Osteoblast (primary cell): ENCODE measurements around the gene APC2. TPM values are rescaled to one million over a fixed set of nuclear protein-coding genes. Genes with fewer than 3 reads are reported as not detected.

Source experiments
- DNase-seq: peaks from one replicate; pipeline ENCODE4 v3.0.0; 2011; ENCODE audit warnings: low spot score, mixed read lengths; ENCODE audit not compliant: insufficient read length; ENCODE audit errors: missing footprints
- H2AFZ ChIP-seq: 2 replicates; pipeline ENCODE4 v1.6.0; 2011; ENCODE audit warnings: mild to moderate bottlenecking, low read length
- H3K27ac ChIP-seq: 2 replicates; pipeline ENCODE4 v1.5.1; 2011; ENCODE audit warnings: mild to moderate bottlenecking, low read depth, low read length, moderate library complexity
- H3K27me3 ChIP-seq: 2 replicates; pipeline ENCODE4 v1.6.0; 2012; ENCODE audit warnings: mild to moderate bottlenecking, control low read depth, inconsistent platforms, low read length, moderate library complexity; ENCODE audit not compliant: insufficient read depth
- H3K36me3 ChIP-seq: 2 replicates; pipeline ENCODE4 v1.5.1; 2011; ENCODE audit warnings: mild to moderate bottlenecking, low read length, control low read depth, moderate library complexity; ENCODE audit not compliant: insufficient read depth
- H3K4me1 ChIP-seq: 2 replicates; pipeline ENCODE4 v1.5.1; 2011; ENCODE audit warnings: mild to moderate bottlenecking, low read length, control low read depth, moderate library complexity; ENCODE audit not compliant: insufficient read depth
- H3K4me2 ChIP-seq: 2 replicates; pipeline ENCODE4 v1.6.0; 2011; ENCODE audit warnings: mild to moderate bottlenecking, low read length; ENCODE audit not compliant: insufficient read depth
- H3K4me3 ChIP-seq: fragments of 200-600 bp; sonication (generic); 3 replicates; pipeline ENCODE4 v1.5.1; 2012; ENCODE audit warnings: mild to moderate bottlenecking, low read length, inconsistent platforms; ENCODE audit not compliant: insufficient read depth
- H3K79me2 ChIP-seq: 2 replicates; pipeline ENCODE4 v1.6.0; 2012; ENCODE audit warnings: mild to moderate bottlenecking, low read length, control low read depth, inconsistent platforms; ENCODE audit not compliant: insufficient read depth
- H3K9me3 ChIP-seq: 2 replicates; pipeline ENCODE4 v1.5.1; 2011; ENCODE audit warnings: low read depth, low read length, control low read depth
- H4K20me1 ChIP-seq: 2 replicates; pipeline ENCODE4 v1.6.0; 2012; ENCODE audit warnings: mild to moderate bottlenecking, low read length, control low read depth; ENCODE audit not compliant: insufficient read depth
- CTCF ChIP-seq: IDR thresholded peaks from 2 replicates; pipeline ENCODE4 v1.5.1; 2011; ENCODE audit warnings: mild to moderate bottlenecking, low read depth, low read length, moderate library complexity; ENCODE audit errors: extremely low read depth
- total RNA-seq: library from RNA; depleted of rRNA; stranded (reverse); fragments of >200 nt; gene quantifications from 2 replicates; pipeline ENCODE4 v1.2.3, GENCODE V29; 2012

Gene APC2
- total RNA-seq, 1 donor, result 0.36 TPM

- TF ChIP-seq CTCF, result no peak
These were observed 10.4 kb downstream of the APC2 start for GRCh38 chr19:1460033-1460995.

GRCh38 chr19:1461862-1462261 lies 11.9 kb downstream of the APC2 start:
- TF ChIP-seq CTCF, result no peak
- H4K20me1 ChIP-seq, result peaks cover 27% of the 10 kb centered on the region
- no peak overlapping the region for H3K4me3 ChIP-seq
- no peak overlapping the region for H3K4me2 ChIP-seq
- H3K36me3 ChIP-seq, result no peaks in the 10 kb centered on the region
- H3K79me2 ChIP-seq, result no peaks in the 10 kb centered on the region
- H2AFZ ChIP-seq, result no peak overlapping the region
- no peaks in the 10 kb centered on the region for H3K9me3 ChIP-seq
- H3K27ac ChIP-seq, result no peak overlapping the region
- H3K4me1 ChIP-seq, result no peaks in the 10 kb centered on the region
- H3K27me3 ChIP-seq, result peaks cover 17% of the 10 kb centered on the region
- no peak for DNase-seq

More at GRCh38 chr19:1460033-1460995, 10.4 kb downstream of the APC2 start:
- Histone ChIP-seq H2AFZ (no peak overlapping the region), H3K27me3 (peaks cover 21% of the 10 kb centered on the region), H3K4me2 (no peak overlapping the region), H3K9me3 (no peaks in the 10 kb centered on the region), H3K36me3 (no peaks in the 10 kb centered on the region), H3K27ac (no peak overlapping the region), H4K20me1 (peaks cover 18% of the 10 kb centered on the region), H3K4me1 (no peaks in the 10 kb centered on the region), H3K4me3 (no peak overlapping the region), H3K79me2 (no peaks in the 10 kb centered on the region)
- DNase-seq, result no peak

GRCh38 chr19:1465191-1466016 lies 15.5 kb downstream of the APC2 start:
- no peak overlapping the region for H2AFZ ChIP-seq
- peak; percentile 31 for TF ChIP-seq CTCF
- peaks cover 32% of the 10 kb centered on the region for H4K20me1 ChIP-seq
- no peaks in the 10 kb centered on the region for H3K79me2 ChIP-seq
- H3K27ac ChIP-seq, result no peak overlapping the region
- no peaks in the 10 kb centered on the region for H3K4me1 ChIP-seq
- H3K4me2 ChIP-seq, result no peak overlapping the region
- DNase-seq, result peak; percentile 97
- peaks cover 38% of the 10 kb centered on the region for H3K27me3 ChIP-seq
- no peaks in the 10 kb centered on the region for H3K9me3 ChIP-seq
- no peaks in the 10 kb centered on the region for H3K36me3 ChIP-seq
- no peak overlapping the region for H3K4me3 ChIP-seq
